Stimulated activated naive CD8-positive, alpha-beta T cell treated with anti-CD3 and anti-CD28 coated beads, Interleukin-15, amount 100 ng/mL, for 72 hours (primary cell): ENCODE data around the gene GRIK1.

Experiments used
- ATAC-seq: fragments of 150-1000 bp; cut with Tn5 transposase; 2 replicates; pipeline ENCODE4 v1.10.0; 2021; ENCODE audit warnings: mild to moderate bottlenecking, moderate library complexity
- DNase-seq, 2 donors: peaks; one replicate each; pipeline ENCODE4 v3.0.0; 2021 to 2022
- H3K27ac Mint-ChIP-seq, 2 donors: one replicate each; pipeline ENCODE4 v1.8.0; 2022; ENCODE audit warnings: mild to moderate bottlenecking in 2 of 2, mixed read lengths in 2 of 2, moderate library complexity in 2 of 2
- H3K27me3 Mint-ChIP-seq: one replicate; pipeline ENCODE4 v1.8.0; 2022; ENCODE audit warnings: mixed read lengths
- H3K4me1 Mint-ChIP-seq: one replicate; pipeline ENCODE4 v1.8.0; 2022; ENCODE audit warnings: mild to moderate bottlenecking, mixed read lengths
- H3K4me3 Mint-ChIP-seq, 2 donors: one replicate each; pipeline ENCODE4 v1.8.0; 2022; ENCODE audit warnings: mild to moderate bottlenecking in 2 of 2, mixed read lengths in 2 of 2, moderate library complexity in 1 of 2
- H3K9me3 Mint-ChIP-seq, 2 donors: one replicate each; pipeline ENCODE4 v1.8.0; 2022; ENCODE audit warnings: mixed read lengths in 2 of 2

GRIK1 gene

GRCh38 chr21:29875036-29875716 lies 64.6 kb downstream of the GRIK1 start:
- ATAC-seq = no peak
- no peaks in the 10 kb centered on the region for H3K9me3 Mint-ChIP-seq
- no peaks in the 10 kb centered on the region for H3K27me3 Mint-ChIP-seq
- DNase-seq = no peak
- no peak overlapping the region for H3K27ac Mint-ChIP-seq
- H3K4me3 Mint-ChIP-seq = no peak overlapping the region
- no peaks in the 10 kb centered on the region for H3K4me1 Mint-ChIP-seq

- Mint-ChIP-seq H3K4me3 (no peak overlapping the region), H3K27me3 (no peaks in the 10 kb centered on the region), H3K27ac (no peak overlapping the region), H3K4me1 (no peaks in the 10 kb centered on the region), H3K9me3 (no peaks in the 10 kb centered on the region)
- ATAC-seq = no peak
- no peak for DNase-seq
Measured at GRCh38 chr21:29873908-29874307, 65.9 kb downstream of the GRIK1 start.

GRCh38 chr21:29870814-29871213 lies 69.0 kb downstream of the GRIK1 start:
- Mint-ChIP-seq H3K27ac (no peak overlapping the region), H3K27me3 (peaks cover 9% of the 10 kb centered on the region), H3K4me1 (no peaks in the 10 kb centered on the region), H3K9me3 (no peaks in the 10 kb centered on the region), H3K4me3 (no peak overlapping the region)
- no peak for ATAC-seq
- no peak for DNase-seq

GRCh38 chr21:29867796-29868195 lies 72.0 kb downstream of the GRIK1 start:
- H3K27ac Mint-ChIP-seq = no peak overlapping the region
- H3K9me3 Mint-ChIP-seq = no peaks in the 10 kb centered on the region
- no peak overlapping the region for H3K4me3 Mint-ChIP-seq
- peaks cover 9% of the 10 kb centered on the region for H3K27me3 Mint-ChIP-seq
- H3K4me1 Mint-ChIP-seq = no peaks in the 10 kb centered on the region
- ATAC-seq (no peak), DNase-seq (no peak)

GRCh38 chr21:29860346-29860745 lies 79.5 kb downstream of the GRIK1 start:
- Mint-ChIP-seq H3K9me3 (no peaks in the 10 kb centered on the region), H3K27ac (no peak overlapping the region), H3K4me1 (no peaks in the 10 kb centered on the region), H3K4me3 (no peak overlapping the region), H3K27me3 (no peaks in the 10 kb centered on the region)
- no peak for ATAC-seq
- no peak for DNase-seq

GRCh38 chr21:29857150-29857549 lies 82.6 kb downstream of the GRIK1 start:
- Mint-ChIP-seq H3K27me3 (no peaks in the 10 kb centered on the region), H3K4me3 (no peak overlapping the region), H3K4me1 (no peaks in the 10 kb centered on the region), H3K9me3 (no peaks in the 10 kb centered on the region), H3K27ac (no peak overlapping the region)
- DNase-seq = no peak
- ATAC-seq = no peak

- no peaks in the 10 kb centered on the region for H3K9me3 Mint-ChIP-seq
- H3K27ac Mint-ChIP-seq = no peak overlapping the region
- no peak for DNase-seq
- H3K4me3 Mint-ChIP-seq = no peak overlapping the region
- peaks cover 7% of the 10 kb centered on the region for H3K27me3 Mint-ChIP-seq
- no peak for ATAC-seq
- no peaks in the 10 kb centered on the region for H3K4me1 Mint-ChIP-seq
Measured at GRCh38 chr21:29854795-29855194, 85.0 kb downstream of the GRIK1 start.

GRCh38 chr21:29851611-29852010 lies 88.2 kb downstream of the GRIK1 start:
- Mint-ChIP-seq H3K4me3 (no peak overlapping the region), H3K27me3 (peaks cover 15% of the 10 kb centered on the region), H3K9me3 (no peaks in the 10 kb centered on the region), H3K4me1 (no peaks in the 10 kb centered on the region), H3K27ac (no peak overlapping the region)
- ATAC-seq (no peak), DNase-seq (no peak)

GRCh38 chr21:29849735-29850176 lies 90.0 kb downstream of the GRIK1 start:
- Mint-ChIP-seq H3K4me3 (no peak overlapping the region), H3K9me3 (no peaks in the 10 kb centered on the region), H3K27ac (no peak overlapping the region), H3K4me1 (no peaks in the 10 kb centered on the region), H3K27me3 (peaks cover 24% of the 10 kb centered on the region)
- ATAC-seq (peak; percentile 96), DNase-seq (peak; percentile 31 to 51)

GRCh38 chr21:29843804-29844203 lies 96.0 kb downstream of the GRIK1 start:
- no peak overlapping the region for H3K4me3 Mint-ChIP-seq
- DNase-seq (no peak), ATAC-seq (no peak)
- peaks cover 26% of the 10 kb centered on the region for H3K27me3 Mint-ChIP-seq
- H3K27ac Mint-ChIP-seq = no peak overlapping the region
- H3K4me1 Mint-ChIP-seq = no peaks in the 10 kb centered on the region
- no peaks in the 10 kb centered on the region for H3K9me3 Mint-ChIP-seq

GRCh38 chr21:29834617-29835016 lies 105.2 kb downstream of the GRIK1 start:
- H3K9me3 Mint-ChIP-seq = peaks cover 8 to 24% of the 10 kb centered on the region in 2 donors
- peaks cover 10% of the 10 kb centered on the region for H3K27me3 Mint-ChIP-seq
- no peak for DNase-seq
- no peak for ATAC-seq
- H3K4me1 Mint-ChIP-seq = no peaks in the 10 kb centered on the region
- no peak overlapping the region for H3K27ac Mint-ChIP-seq
- no peak overlapping the region for H3K4me3 Mint-ChIP-seq

- ATAC-seq = no peak
Measured at GRCh38 chr21:29832217-29832616, 107.6 kb downstream of the GRIK1 start.

GRCh38 chr21:29829564-29830275 lies 110.1 kb downstream of the GRIK1 start:
- no peak for DNase-seq

More at GRCh38 chr21:29832217-29832616, 107.6 kb downstream of the GRIK1 start:
- H3K4me1 Mint-ChIP-seq = no peaks in the 10 kb centered on the region
- H3K4me3 Mint-ChIP-seq = no peak overlapping the region
- no peak for DNase-seq
- H3K27me3 Mint-ChIP-seq = peaks cover 6% of the 10 kb centered on the region
- H3K9me3 Mint-ChIP-seq = peaks cover 17 to 33% of the 10 kb centered on the region in 2 donors
- H3K27ac Mint-ChIP-seq = no peak overlapping the region

GRCh38 chr21:29827647-29828046 lies 112.1 kb downstream of the GRIK1 start:
- H3K27me3 Mint-ChIP-seq = peaks cover 14% of the 10 kb centered on the region
- no peak overlapping the region for H3K27ac Mint-ChIP-seq
- DNase-seq (no peak), ATAC-seq (no peak)
- peaks cover 17 to 22% of the 10 kb centered on the region in 2 donors for H3K9me3 Mint-ChIP-seq
- H3K4me1 Mint-ChIP-seq = no peaks in the 10 kb centered on the region
- no peak overlapping the region for H3K4me3 Mint-ChIP-seq

More at GRCh38 chr21:29829564-29830275, 110.1 kb downstream of the GRIK1 start:
- peaks cover 17 to 33% of the 10 kb centered on the region in 2 donors for H3K9me3 Mint-ChIP-seq
- peaks cover 7% of the 10 kb centered on the region for H3K27me3 Mint-ChIP-seq
- no peak overlapping the region for H3K4me3 Mint-ChIP-seq
- ATAC-seq = no peak
- H3K4me1 Mint-ChIP-seq = no peaks in the 10 kb centered on the region
- H3K27ac Mint-ChIP-seq = no peak overlapping the region

GRCh38 chr21:29827236-29827635 lies 112.6 kb downstream of the GRIK1 start:
- ATAC-seq = no peak

GRCh38 chr21:29826386-29826785 lies 113.4 kb downstream of the GRIK1 start:
- Mint-ChIP-seq H3K9me3 (peaks cover 10 to 11% of the 10 kb centered on the region in 2 donors), H3K4me3 (no peak overlapping the region), H3K27me3 (peaks cover 12% of the 10 kb centered on the region), H3K27ac (no peak overlapping the region), H3K4me1 (no peaks in the 10 kb centered on the region)
- ATAC-seq = no peak
- DNase-seq = no peak

More at GRCh38 chr21:29827236-29827635, 112.6 kb downstream of the GRIK1 start:
- Mint-ChIP-seq H3K4me1 (no peaks in the 10 kb centered on the region), H3K27me3 (peaks cover 14% of the 10 kb centered on the region), H3K9me3 (peaks cover 17 to 18% of the 10 kb centered on the region in 2 donors), H3K4me3 (no peak overlapping the region), H3K27ac (no peak overlapping the region)
- no peak for DNase-seq
